SHP77 treated with DMSO at 0.1 percent for 48 hours (cell line): ENCODE measurements around the gene DNAI1.
"Not testable (repeated sequence)": the region's sequence is repeated elsewhere in the genome, so short reads cannot be mapped to it uniquely, and the experiment has no call there.

Source experiments
- DNase-seq: peaks from one replicate; lab custom pipeline; 2025; lab: John Stamatoyannopoulos, UW

Gene DNAI1

DNA sequence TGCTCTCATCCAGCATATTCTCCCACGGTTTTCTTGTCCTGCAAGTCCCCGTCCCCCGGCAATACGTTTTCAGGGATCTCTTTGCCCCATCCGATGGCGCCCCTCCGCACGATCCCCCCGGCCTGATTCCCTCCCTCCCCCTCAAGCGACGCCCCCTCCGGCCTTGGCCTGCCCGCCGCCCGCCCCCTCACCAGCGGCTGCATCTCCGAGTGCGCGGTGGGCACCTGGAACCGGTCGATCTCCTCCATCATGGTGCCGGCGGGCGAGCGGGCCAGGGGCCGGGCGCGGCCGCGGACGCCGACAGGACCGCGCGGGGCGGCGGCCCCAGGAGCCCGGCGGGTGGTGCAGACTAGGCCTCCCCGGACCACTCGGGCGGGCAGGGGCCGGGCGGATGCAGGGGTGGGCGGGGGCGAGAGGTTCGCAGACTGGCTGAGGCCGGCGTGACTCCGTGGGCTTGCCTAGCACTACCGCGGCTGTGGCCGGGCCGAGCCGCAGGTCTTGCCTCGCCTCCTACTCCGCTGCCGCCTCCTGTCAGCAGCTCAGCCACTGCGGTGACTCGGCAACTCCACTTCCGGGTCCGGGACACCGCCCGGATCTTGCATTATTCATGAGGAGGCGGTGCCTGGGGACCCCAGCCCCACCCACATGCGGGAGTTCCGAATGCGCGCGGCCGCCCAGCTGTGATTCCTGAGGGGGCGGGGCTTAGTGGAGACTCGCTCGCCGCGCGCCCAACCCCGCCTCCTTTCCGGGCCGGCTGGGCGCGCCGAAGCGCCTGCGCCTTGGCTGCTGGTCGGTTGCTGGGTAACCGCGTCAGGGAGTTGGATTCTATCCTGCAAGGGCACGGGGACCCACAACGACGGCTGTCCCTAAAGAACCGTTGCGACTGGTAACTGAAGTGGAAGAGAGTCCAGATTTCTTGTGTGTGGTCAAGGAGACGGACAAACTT lies at the start of gene DNAI1, which contains the start of gene FAM219A:
Gene DNAI1 (plus strand): TSS at position 793 of the 946 bp plus-strand sequence. CDS start 201 bp downstream, outside the sequence.
Gene FAM219A (minus strand): TSS at position 558 of the 946 bp plus-strand sequence. CDS start 307 bp downstream, at position 251.
- DNase-seq = peak; percentile 81

DNA sequence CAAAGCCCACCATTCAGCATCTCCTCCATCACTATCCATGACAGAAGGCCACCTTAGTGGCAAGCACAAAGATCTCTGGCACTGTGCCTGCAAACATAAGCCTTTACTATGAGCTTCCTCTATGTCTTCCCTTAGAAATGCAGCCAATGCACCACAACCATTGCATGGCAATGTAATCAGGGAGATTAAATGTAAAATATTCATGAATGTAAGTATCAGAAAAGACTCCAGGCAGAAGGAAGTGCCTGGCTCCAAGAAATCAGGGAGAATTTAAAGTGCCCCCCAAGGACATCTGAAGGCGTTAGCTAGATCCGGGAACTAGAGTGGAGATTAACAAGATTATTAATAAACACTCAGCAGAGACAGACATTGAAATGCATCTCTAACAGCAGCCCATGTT lies 49.5 kb upstream of the DNAI1 start:
- DNase-seq = no peak

DNA sequence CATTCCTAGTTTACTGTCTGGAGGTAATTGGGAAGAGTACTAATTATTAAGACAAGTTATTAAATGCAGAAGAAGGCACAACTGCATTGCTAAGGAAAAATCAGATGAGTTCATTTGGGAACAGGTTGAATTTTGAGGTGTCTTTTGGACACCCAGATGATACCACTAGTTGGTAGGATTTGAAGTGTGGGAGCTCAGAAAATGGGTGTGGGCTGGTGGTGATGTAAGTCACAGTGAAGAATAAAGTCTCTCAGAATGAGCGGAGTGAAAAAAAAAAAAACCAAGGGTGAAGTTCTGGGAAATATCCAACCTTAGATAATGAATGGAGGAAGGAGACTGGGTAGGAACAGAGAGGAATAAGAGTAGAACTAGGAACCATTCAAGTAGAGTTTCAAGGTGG lies 46.3 kb upstream of the DNAI1 start:
- DNase-seq = no peak

DNA sequence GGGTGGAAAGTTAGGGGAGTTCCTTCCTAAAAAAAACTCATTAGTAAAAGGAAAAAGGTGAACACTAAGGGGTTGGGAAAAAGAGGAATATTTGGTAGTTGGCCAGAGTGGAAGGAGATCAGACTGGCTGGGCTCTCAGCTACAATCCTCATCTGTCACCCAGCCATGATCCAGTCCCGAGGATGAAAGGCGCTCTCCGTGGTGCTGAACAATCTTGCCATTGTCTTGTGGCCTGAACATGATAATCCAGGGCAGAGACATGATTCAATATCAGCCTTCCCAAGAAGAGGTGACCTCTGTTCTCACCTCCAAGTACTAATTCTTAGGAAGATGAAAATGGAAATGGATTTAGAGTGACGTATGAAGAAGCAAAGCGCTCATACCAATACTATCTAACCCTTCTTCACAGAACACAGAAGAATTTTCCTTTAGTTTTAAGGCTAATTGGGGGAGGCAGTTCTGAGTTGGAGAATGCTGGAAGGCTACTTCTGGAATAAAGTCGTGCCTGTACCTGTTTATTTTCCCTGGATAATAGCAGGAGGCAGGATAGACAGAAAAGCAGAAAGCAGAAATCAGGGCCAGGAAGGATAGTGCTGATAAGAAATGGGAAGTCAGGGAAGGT lies 45.3 kb upstream of the DNAI1 start:
- no peak for DNase-seq

DNA sequence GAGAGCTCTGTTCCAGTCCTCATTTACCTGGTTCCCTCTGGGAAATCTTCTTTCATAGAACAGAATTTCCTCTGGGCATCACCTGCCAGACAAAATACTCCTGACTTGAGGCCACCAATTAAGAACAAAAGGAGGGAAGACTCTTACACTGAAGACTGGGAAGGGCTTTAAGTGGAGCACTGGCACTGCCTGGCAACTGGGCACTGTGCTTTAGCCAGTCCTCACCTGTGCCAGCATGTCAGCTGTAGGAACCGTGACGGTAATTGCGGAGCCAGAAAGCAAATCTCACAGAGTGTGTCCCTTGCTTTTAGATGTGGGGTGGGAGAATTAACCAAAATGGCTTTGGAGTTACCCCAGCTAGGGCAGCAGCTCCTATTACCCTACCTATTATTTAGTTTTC lies 40.9 kb upstream of the DNAI1 start:
- DNase-seq = no peak

DNA sequence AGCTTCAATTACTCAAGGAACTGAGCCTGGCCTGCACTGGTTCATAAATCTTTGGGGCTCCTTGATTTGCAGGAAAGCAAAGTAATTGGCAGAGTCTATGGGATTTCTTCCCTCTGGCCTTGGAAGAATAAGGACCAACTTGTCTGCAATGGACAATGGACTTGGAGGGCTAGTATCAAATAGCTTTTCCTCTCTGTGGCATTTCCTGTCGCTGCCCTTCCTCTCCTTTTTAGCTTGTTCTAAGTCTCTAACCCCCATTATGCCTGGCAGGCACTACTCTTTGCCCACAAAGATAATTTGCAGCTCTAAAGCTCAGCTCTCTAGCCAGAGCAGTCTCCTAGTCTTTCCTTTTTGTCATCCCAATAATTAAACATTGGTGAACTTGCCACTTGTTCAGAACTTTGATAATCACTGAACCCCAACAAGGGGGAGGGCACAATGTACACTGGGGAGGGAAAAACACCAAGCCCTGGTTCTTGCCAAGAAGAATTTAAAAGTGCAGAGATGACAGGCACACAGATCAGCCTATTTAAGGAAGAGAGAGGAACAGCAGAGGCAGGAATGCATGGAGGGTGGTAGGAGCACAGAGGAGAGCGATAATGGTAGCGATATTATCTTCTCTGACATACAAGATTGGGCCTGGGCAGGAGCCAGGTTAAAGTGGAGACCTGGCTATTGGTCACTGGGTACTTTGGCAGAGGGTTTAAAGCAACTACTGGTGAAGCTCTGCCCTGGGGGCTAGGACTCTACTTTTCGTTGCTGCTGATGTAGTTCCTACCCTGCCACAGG lies 38.7 kb upstream of the DNAI1 start:
- DNase-seq = no peak

DNA sequence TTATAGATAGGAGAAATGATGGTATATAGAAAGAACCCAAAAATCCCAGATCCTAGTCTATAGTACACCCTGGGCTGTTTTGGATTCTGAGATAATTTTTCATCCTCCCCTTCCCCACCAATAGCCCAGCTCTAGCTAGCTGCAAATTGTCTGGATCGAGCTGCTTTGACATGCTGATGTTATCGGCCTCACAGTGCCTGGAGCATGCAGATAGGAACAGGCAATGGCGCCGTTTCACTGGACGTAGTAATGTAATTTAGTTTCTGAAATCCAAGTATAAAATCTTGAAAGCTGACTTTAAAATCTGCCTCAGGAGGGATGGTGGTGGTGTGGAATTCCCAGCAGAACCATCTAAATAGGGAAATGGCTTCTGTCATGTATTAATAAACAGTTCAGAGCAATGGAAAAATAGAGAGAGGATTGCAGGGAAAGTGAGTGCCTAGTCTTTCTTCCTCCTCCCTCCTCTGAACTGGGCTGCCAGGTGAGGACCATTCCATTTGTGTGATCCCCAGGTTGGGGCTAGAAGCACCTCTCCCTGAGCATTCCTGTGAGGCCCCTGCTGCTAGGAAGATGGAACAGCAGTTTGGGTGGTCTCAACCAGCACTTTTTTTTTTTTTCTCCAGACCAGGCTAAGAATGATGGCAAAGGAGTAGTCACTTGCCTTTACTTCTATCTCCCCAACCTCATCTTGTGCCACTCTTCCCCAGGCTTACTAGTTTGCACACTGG lies 32.1 kb upstream of the DNAI1 start:
- DNase-seq = no peak

DNA sequence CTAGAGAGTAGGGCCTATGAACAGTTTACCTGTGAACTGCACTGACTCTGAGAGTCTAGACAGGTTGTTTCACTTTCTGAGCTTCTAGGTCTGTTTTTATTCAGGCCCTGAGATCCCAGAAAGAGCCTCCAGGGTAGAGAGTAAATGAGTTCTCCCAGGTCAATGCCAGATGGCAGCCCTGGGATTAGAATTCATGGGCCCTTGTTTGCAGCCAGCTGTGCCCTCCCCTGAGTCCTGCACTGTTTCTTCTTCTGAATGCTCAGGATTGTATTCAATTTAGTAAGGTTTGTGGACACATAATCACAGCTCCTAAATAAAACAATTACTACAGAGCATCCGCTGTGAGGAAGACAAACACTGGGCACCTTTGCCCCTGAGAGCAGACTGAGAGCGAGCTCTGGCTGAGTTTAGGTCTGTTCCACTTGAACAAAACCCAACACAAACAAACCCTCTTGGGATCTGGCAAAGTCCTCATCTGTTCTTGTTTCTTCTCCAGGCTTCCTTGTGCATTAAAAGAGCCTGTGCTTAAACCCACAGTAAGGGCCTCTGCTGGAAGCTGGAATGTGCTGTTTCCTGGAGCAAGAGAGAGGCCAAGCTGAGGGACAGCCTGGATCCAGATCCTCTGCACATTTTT lies 30.2 kb upstream of the DNAI1 start:
- DNase-seq = no peak

DNA sequence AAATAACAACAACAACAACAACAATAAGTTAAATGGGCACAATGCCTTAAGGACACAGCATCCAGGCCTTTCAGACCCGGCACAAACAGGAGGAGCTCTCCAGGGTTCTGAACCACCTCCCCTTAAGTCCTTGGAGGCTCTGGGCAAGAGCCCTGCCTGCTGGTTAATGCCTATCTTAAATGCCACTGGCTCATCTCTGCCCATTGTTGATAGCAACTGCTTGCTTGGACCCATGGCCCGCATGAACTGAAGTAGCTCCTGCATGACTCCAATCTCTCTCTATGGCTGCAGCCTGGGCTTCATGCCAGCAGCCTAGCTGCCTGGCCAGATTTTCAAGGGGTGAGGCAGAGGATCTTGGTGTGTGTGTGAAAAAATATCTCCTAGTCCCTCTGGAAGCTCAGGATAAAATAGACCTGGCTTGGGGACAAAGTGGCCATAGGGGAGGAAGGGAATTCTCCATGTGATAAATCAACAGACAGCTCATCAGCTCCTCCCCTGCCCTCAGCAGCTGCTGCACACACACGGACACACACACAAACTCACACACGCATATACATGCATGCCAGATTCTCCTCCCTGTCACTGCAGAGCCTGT lies 27.7 kb upstream of the DNAI1 start:
- DNase-seq = peak; percentile 29

DNA sequence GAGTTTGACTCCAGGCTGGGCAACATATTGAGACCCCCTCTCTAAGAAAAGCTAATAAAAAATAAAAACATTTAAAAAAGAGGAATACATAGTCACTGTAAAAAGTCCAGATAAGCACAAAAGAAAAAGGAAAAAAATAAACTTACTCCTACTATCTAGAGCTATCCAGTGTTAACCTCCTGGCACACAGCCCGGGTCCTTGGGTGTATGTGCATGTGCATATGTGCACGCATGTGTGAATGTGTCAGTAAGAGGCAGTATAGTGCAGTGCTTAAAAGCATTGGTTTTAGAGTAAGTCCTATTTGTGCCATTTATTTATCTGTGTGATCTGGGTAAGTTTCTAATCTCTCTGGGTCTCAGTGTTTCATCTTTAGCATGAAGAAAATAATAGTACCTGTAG lies 26.9 kb upstream of the DNAI1 start:
- no peak for DNase-seq

DNA sequence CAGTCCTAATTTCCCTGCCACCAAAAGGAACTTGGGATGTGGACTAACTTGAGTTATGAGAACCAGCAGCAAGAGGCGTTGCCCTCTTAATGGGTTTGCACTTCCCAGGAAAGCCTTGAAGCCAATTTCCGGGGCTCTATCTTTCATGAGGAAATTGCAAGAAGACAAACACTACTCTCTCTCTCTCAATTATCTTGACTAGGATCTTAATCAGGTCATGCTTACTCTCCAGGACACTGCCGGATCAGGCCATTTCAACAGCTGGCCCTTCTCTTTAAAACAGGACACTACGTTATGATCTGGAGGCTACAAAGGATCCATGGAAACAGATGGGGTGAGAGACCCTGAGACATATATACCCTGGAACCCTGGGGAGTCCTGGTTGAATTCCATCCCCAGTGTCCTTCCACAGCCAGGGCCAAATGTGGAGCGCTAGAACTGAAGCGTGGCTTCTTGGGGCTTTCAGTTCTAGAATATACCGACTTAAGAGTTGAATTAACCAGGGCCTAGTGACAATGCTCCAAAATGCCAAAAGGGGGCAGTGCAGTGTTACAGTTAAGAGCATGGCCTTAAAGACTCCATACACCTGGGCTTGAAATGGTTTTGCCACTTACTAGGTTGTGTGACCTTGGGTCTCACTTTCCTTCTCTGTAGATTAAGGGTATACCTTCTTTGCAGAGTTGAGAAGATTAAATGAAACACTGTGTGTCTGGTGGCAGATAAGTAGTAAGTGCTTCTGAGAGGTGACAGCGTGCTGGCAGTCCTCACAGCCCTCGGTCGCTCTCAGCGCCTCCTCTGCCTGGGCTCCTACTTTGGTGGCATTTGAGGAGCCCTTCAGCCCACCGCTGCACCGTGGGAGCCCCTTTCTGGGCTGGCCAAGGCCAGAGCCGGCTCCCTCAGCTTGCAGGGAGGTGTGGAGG lies 21.3 kb upstream of the DNAI1 start:
- no peak for DNase-seq

DNA sequence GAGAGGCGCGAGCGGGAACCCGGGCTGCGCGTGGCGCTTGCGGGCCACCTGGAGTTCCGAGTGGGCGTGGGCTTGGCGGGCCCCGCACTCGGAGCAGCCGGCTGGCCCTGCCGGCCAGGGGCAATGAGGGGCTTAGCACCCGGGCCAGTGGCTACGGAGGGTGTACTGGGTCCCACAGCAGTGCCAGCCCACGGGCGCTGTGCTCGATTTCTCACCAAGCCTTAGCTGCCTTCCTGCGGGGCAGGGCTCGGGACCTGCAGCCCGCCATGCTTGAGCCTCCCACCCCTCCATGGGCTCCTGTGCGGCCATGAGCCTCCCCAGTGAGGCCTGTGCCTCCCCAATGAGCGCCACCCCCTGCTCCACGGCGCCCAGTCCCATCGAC lies 20.7 kb upstream of the DNAI1 start:
- DNase-seq = not testable (repeated sequence)

DNA sequence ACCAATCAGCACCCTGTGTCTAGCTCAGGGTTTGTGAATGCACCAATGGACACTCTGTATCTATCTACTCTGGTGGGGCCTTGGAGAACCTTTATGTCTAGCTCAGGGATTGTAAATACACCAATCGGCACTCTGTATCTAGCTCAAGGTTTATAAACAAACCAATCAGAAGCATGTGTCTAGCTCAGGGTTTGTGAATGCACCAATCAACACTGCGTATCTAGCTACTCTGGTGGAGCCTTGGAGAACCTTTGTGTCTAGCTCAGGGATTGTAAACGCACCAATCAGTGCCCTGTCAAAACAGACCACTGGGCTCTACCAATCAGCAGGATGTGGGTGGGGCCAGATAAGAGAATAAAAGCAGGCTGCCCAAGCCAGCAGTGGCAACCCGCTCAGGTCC lies 20.1 kb upstream of the DNAI1 start:
- not testable (repeated sequence) for DNase-seq

DNA sequence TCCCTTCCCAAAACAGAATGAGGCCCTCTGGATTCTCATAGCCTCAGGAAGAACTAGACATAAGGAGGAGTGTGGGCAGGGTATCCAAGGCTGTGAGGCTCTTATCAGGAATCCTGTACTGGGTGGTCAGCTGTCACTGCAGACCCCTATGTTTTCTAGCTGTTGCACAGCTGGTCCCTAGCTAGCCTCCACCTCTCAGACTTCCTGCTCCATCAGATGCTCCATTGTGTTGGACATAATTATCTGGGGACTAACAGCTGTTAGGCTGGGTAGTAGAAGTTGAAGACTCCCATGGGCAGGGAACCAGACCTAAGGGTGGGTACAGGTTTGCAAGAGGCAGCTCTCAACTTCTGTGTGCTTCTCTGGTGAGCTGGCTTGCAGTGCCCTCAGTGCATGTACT lies 18.6 kb upstream of the DNAI1 start:
- DNase-seq = no peak

DNA sequence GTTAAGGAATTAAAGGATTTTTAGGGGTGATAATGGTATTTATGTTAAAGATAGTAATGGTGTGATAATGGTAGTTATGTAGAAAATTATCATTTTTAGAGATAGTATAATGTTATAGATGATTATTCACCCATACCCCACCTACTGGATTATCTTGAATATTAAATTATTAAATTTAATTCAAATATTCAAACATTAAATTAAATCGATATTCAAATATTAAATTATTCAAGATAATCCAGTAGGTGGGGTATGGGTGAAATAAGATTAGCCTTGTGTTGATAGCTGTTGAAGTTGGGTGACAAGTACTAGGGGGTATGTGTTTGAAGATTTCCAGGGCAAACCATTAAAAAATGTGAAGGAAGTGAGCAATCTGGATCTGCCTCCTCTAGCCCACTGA lies 15.8 kb upstream of the DNAI1 start:
- DNase-seq = no peak

DNA sequence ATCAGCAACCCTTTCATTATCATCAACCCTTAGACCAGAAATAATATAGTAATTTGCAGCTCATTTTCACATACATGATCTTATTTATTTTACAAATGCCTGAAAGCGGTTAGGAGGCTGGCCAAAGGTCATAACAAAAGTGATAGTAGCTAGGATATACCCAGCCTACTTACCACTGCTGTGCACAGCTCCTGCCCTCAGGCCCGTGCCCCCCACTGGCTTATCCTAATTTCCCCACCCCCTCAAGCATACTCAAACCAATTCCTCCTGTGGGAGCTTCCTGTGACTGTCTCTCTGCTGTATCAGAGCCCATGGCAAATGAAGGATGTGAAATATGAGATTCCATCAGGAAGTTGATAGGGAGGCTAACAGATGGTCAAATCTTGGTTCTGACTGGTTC lies 15.1 kb upstream of the DNAI1 start:
- no peak for DNase-seq

DNA sequence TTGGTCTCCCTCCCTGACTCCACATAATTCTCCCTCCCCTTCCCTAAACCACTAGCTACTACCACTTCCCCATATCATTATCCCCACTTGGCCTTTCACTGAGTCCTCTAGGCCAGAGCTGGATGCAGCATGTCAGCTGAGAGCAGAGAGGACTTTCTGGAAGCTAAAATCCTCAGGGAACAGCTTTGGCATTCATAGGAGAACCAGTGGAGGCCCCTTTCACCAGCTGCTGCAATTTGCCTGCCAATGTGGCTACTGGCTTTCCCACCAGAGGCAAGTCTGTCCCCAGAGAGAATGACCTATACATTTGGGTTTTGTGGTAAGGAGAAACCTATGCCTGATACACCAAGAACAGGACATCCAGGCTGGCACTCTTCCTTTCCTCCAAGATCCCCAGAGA lies 14.6 kb upstream of the DNAI1 start:
- DNase-seq = no peak

DNA sequence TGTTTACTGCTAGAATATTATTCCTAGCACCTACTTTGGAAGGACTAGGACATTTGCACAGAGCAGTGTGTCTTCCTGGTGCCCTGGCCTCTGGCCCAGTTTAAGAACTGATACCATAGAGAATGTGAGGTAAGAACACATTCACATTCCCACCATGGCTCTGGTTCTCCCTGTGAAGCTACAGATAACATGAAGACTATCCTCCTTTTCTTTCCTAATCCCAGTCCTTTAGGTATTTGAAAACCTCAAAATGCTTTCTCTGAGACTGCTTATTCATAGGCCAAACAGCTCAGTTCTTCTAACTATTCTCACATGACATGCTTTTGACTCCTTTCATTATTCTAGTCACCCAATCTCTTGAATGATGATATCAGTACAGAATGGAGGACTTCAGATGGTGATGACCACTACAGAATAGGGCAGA lies 12.1 kb upstream of the DNAI1 start:
- no peak for DNase-seq

DNA sequence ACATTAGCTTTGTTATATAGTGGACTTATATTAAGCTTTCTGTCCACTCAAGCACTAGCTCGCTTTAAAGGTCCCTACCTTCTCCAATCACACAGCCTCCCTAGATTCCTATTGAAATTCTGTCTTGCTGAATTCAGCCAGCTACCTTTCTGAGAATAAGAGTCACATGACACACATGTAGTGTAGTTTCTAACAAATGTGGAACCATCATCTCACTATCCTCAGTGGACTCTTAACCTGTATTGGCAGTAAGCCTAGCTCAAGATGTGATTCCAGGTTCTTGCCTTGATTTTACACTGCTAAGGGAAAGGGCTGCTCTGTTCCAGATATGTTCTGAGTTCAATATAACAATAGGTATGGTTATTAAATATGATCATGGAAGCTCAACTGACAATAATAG lies 11.7 kb upstream of the DNAI1 start:
- DNase-seq = no peak

DNA sequence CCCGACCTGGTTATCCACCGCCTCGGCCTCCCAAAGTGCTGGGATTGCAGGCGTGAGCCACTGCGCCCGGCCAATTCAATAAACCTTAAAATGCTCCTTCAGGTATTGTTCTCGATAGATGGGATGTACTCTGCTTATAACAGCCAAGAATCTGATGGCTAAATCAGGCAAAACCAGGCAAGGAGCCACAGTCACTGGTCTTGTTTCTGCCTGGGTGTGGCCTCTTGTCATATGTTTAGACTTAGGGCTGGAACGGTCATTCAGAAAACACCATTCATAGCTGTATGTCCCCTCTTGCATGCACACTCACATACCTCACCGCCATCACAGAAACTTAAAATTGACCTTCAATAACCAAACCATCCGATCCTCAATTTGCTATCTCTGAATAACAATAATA lies 8.0 kb upstream of the DNAI1 start:
- no peak for DNase-seq
